GM21529 (cell line): ENCODE measurements around the gene ZNF219.

Source experiments
- ATAC-seq: cut with Tn5 transposase; IDR thresholded peaks from one replicate; pipeline ENCODE4 v1.9.1; 2021; ENCODE audit not compliant: unreplicated experiment

The ZNF219 gene

DNA sequence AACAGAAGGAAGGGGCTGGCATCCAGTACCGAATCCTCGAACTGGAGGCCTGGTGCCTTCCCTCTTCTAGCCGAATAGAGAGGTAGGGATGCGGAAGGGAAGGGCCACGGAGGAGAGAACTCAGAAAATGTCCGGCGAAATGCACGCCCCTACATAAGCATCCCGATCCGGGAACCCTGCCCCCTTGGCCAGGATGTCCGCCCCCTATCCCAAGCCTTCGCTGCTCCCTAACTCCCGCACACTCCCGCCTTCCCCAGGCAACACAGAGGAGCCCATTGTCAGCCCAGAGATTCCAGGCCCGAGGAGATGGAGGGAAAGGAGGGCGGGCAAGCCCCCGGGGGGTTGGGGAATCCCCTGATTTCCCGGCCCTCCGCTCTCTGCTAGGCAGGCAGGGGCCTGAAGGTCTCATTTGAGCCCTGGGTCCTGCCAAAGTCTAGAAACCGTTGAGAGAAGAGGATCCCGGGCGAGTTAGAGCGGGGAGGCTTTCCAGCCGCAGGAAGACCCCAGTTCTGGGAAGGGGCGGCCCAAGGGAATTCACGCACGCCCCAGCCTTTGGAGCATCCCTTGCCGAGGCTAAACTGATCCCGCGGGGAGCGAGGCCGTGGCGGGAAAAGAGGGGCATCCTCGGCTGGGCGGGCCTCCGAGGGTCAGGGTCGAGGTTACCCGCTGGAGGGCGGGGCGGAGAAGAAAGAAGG is 28.9 kb downstream of the ZNF219 start:
- no peak for ATAC-seq

DNA sequence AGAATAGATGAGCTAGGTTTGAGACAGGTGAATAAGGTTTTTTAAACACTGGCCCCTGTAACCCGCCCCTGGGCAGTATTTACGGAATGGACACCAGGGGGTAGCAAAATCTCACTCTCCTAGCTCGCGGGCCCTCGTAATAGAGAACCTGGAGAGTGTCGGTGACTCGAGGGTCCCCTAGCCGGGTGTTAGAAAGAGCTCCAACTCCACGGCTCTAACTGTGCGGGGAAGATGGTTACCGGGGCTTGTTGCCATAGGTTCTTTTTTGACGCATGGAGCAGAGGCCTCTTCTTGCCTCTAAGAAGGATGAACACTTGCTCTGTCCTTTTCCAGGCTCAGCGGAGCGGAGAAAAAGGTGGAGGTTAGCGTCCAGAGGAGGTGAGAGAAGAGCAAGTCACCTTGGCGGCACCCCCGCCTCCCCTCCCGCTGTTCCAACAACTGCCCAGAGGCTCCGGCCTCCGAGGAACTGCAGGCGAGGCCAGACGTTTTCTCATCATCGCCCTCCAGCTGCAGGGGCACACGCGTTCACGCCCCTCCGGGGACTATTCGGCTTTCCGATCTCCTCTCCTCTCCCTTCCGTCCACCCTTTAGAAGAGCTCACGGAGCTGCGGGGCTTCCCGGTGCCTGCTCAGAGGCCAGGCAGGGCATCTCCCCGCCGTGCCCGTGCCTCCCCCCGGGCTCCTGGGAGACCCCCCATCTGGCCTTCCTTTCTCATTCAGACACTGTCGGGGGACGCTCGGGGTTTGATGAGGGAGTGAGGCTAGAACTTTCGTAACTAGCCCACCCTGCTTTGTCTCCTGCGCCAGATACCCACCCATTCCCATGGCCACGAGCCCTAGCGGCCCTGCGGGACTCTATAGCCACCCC is 29.7 kb downstream of the ZNF219 start:
- no peak for ATAC-seq

DNA sequence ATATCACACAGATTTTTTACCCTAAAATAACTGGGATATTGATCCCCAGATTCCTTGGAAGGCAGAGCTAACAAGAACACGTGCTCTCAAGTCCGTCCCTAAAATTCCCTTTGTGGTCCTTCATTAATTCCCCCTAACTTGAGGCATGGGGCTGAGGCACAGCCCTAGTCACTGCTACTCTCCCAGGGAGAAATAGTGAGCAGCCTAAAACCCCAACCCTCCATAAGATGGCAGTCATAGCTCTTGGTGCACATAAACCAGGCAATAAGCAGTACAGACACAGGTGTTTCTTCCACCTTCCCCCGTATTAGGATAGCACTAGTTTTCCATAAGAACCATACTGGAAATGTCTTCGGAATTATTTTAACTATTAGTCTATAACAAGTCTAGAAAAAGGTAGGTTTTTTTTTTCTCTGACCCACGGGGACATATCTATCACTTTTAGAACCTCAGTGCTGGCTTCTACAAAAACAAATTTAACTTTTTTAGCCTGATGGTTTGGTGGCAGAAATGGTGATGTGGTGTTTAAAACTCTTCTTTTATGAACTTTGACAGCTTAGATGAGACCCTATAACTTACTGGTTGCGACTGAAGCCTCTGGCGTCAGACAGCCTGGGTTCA is 31.5 kb downstream of the ZNF219 start:
- no peak for ATAC-seq

DNA sequence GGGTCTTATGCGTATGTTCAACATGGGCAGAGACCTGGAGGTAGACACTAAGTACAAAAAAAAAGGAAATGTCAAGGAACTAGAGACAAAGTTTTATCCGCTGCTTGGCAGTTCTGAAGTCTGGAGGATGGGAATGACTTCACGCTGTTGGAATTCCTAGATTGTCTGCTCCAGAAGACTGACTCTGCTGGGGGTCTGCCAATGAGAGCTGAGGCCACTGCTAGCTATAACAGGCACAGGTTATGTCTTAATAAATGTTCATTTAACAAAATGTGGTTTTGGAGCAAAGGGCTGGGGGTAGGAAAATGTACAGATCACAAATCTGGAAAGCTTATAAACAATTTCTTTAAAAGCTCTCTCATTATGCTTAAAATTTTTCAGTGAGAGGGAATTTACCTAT is 35.0 kb downstream of the ZNF219 start:
- ATAC-seq, result no peak

DNA sequence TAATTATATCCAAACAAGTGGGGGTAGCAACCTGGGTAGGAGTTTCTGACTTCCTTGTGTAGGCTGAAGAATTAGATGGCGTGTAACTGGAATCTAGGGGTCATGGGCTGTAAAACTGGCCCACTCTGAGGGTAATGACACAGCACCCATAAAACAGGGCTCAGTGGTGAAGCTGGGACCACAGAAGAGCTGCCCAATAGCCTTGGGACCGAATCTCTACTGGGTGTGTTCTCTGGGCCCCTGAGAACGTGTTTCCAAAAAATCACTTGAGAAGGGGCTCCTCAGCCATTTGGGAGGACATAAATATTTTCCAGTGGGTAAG is 37.1 kb downstream of the ZNF219 start:
- no peak for ATAC-seq

DNA sequence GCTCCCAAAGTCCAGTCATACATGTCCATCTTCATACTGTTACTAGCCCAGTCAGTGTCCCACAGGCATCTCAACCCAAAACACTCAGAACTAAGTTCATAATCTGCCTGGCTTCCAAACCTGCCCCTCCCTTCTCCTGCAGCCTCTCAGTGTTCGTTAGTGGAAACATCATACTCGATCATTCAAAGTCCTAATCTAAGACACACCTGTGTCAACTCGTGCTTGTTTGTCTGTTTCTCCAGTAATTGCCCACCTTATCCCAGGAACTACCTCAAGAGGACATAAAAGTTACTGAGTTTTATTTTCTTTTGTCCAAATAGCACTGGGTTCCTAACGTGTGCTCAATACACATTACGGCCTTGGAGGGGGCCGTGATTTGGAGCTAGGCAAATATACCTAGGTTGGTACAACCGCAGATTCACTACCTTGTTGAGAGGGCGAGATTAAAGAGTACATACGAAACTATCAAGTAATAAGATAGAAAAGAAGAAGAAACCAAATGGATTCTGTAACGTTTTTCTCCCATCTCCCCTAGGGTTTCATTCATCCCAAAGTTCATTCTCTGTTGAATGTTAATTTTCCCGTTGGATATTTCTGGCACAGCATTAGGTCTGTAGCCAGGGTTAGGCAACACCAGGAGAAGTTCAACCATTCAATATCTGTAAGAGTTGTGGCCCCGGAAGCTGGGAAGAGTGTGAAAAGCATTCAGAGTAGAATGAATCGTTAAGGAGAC is 37.7 kb downstream of the ZNF219 start:
- no peak for ATAC-seq

DNA sequence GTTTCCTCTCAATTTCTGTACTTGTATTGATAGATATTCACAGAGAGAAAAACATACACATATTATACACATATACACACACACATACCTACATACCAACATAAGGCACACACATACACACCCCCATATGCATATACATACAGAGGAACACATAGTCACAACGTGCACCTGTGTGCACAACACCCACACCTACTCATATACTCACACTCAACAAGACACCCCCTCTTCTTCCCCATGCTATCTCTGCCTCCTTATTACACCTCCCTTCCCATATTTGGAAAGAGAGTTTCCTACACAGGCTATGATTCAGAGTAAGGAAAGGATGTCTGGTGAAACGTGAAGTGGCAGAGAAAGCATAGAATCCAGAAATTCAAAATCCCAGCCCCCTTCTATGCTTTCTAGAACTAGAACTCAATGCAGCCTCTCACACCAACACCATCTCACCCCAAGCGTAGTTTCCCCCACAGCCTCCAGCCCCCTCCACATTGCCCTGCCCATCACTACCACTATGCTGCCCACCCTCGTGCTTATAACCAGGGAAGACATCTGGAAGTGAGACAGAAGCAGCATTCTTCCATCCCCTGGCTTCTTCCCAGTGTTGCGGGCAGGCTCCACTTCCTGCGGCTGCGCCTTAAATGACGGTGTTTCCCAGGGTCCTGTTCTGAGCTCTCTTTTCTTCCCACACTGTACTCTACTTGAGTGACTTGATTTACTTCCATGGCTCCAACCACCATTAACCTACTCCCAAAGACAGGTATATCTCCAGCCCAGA is 38.4 kb downstream of the ZNF219 start:
- ATAC-seq, result no peak

DNA sequence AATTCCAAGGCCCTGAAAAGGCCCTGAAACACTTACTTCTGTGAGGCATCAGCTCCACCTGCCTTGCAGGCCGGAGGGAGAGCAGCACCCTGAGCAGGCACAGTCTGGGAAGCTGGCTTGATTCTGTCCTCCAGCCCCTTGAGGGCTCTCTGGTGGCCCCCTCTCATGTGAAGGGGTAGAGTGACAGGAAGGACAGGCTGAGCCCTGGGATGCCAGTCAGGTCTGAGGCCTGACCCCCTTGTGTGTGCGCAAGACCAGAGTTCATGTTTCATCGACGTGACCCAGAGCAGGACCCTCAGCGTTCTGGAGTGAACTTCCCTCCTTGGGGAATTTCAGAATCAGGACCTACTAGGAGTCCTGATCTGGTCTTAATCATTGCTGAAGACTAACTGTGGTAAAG is 39.6 kb downstream of the ZNF219 start:
- ATAC-seq, result no peak

DNA sequence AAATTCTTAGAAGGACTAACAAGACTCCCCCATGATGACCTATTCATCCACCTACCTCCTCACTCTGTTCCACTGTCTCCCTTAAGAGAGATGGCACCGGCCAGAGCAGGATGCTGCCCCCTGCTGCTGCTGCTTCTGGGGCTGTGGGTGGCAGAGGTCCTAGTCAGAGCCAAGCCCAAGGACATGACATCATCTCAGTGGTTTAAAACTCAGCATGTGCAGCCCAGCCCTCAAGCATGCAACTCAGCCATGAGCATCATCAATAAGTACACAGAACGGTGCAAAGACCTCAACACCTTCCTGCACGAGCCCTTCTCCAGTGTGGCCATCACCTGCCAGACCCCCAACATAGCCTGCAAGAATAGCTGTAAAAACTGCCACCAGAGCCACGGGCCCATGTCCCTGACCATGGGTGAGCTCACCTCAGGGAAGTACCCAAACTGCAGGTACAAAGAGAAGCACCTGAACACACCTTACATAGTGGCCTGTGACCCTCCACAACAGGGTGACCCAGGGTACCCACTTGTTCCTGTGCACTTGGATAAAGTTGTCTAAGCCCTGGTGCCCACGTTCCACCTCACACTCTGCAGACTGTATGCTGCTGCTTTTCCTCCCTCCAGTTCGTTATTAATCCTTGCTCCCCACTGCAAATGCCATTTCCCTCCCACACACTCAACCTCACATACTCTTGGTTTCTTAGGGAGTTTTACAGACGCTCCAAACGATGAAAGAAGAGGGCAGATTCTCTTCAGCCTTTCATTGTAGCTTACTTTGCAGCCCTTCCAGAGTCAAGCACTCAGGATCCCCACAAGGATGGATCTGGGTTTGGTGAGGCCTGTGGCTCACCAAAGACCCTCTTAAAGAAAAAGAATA is 40.4 kb downstream of the ZNF219 start, which contains the start of gene RNASE8:
Gene RNASE8 (plus strand): TSS at position 20 of the 873 bp plus-strand sequence. CDS start 71 bp downstream, at position 91.
- no peak for ATAC-seq

DNA sequence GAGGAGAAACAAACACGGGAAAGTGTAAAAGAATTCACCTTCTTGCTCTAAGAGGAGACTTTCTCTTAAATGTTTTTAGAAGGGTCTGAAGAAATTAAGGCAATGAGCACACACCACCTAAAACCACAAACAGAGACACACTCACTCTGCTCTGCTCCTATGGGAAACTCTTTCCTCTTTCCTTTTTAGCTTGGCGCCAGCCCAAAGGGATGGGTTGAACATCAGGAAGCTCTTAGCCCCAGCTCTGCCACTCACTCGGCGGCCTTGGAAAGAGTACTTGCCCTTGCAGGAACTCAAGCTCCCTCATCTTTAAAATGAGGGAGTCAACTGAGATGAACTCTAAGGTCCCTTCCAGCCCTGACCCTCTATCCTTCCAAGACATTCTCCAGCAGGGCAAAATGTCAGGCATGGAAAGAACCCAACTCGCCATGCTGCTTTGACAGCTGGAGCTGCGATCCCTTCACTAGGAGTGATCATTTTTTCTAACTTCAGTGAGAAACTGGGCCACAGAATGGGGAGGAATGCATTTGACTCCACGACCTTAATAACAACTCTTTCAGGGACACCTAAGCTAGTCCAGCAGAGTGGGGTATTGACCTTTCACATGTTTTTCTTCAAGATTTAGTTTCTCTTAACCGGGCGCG is 41.8 kb downstream of the ZNF219 start:
- no peak for ATAC-seq

DNA sequence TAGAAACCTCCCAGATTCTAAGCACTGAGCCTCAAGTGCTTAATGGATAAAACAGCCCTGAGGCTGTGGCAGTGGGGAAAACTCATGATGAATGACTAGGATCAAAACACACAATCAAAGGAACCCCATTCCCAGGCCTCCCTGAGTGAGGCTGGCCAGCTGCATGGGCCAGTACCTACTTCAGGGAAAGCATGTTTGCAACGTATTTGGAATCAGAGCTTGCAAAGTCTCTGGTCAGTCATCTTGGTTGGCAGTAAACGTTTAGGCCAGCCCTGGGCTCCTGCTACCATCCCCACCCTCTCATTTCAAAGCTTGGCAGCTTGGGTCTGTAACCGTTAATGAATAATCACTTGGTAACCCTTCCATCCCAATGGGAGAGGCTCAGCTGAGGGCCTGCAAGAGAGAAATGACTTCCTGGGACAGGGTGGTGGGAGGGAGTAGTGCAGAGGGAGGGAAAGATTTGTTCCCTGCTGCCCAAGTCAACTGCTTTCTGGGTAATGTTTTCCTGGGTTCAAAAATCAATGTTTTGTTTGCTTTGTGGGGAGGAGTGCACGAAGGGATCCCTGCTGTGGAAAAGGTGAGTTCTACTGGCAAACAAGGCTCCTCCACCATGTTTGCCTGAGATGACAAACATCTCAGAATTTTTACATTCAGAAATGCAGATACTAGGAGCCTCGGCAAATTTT is 42.9 kb downstream of the ZNF219 start:
- no peak for ATAC-seq

DNA sequence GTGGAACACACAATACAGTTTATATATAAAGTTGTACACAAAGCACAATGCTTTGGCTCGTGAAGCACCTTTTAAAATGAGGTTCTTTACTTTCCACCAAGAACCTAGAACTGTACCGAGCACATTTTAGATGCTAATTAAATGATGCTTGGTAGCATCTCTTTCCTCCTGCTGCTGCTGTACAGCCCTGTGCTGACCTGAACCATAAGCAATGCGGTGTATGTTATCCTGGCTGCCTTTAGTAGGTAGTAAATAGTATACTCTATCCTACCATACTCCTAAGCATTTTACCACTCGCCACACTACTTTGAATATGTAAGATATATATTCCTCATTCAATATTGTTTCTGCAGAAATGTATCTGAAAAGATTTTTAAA is 43.7 kb downstream of the ZNF219 start:
- ATAC-seq, result no peak

DNA sequence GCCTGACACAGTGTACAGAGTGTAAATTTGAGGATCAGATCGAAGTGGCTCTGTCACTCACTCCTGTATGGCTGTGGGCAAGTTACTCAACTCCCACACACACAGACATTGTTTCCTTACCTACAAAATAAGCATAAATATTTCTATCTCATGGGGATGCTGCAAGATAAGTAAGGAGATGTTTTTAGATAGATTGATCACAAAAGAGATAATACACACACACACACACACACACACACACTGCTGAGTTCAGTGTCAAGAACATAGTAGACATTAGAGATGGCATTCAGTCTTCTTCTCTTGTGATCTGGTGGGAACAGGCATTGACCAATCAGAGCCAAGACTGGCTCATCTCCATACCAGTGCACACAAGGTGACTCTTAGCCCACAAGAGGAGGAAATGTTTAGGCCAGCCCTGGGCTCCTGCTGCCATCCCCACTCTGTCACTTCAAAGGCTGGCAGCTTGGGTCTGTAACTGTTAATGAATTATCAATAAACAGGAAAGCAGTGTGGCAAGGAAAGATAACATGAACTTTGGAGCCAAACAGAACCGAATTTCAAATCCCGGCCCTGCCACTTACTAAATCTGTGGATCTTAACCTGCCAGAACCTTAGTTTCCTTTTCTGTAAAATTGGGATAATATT is 44.2 kb downstream of the ZNF219 start:
- no peak for ATAC-seq

DNA sequence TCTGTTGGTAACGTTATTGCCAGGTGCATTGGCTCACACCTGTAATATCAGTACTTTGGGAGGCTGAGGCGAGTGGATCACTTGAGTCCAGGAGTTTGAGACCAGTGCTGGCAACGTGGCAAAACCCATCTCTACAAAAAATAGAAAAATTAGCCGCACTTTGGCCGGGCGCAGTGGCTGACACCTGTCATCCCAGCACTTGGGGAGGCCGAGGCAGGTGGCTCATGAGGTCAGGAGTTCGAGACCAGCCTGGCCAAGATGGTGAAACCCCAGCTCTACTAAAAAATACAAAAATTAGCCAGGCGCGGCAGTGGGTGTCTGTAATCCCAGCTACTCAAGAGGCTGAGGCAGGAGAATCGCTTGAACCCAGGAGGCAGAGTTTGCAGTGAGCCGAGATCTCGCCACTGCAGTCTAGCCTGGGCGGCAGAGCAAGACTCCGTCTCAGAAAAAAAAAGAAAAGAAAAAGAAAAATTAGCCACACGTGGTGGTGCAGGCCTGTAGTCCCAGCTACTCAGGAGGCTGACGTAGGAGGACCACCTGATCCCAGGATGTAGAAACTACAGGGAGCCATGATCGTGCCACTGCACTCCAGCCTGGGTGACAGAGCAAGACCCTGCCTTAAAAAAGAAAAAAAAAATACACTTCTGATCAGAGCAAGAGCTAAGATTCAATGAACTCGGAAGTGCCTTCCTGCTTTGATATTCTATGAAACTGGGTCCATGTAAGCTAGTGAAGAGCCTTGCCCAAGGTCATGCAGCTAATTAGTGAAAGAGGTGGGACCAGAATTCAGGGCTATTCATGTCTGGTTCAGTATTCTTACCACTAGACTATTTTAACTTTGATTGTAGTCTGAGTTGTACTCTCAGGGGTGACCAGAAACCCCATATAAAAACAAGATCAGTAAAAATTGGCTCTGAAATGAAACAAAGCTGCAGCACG is 45.0 kb downstream of the ZNF219 start:
- ATAC-seq, result no peak

DNA sequence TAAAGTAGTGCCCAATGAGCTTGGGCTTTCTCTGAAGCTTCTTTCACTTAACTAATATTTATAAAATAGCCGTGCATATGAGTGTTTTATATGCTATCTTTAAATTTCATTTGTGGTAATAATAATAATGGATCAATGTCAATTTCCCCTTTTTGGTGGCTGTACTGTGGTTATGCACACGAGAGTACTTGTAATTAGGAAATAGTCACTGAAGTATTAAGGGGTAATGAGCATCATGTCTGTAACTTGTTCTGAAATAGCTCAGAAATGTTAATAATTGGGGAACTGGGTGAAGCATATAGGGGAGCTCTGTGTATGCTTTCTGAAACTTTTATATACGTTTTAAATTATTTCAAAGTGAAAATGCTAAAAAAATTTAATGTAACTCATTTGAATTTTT is 47.9 kb downstream of the ZNF219 start:
- ATAC-seq, result no peak

DNA sequence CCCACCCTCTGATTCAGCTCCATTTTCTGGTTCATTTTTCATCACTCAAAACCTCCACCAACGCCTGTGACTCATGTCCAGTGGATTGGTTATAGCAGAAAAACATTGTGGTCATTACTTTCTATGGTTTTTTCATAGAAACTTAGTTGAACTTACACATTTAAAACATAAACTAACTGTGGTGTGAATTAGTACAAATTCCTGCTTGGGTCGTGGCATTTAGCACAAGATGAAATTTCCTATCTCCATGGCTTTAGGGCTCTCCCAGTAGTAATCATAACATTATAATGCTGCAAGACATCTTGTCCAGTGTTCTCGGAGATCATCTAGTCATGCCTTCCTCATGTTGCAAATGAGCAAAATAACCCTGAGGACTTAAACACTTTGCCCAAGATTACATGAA is 49.2 kb downstream of the ZNF219 start:
- ATAC-seq, result no peak

DNA sequence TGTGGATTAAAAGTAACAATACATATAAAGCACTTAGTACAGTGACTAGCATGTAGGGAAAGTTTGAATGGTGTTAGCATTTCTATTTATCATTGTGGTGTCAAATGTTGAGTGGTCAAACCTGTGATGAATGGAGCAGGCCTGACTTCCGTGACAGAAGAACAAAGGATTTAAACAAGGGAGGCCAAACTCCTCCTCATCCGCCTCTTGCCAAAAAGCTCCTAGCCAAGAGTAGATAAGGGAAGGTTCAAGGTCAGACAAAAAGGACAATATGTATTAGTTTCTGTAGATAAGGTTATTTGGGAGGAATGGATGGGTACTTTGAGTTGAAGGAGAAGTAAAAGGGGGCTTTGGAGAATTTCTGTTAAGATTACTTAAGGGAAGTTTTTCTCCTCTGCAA is 49.8 kb downstream of the ZNF219 start:
- no peak for ATAC-seq
